Right cardiac atrium (tissue), 5 donors: Measurements from ENCODE around the gene MON1A. TPM values are rescaled to one million over a fixed set of nuclear protein-coding genes. Genes with fewer than 3 reads are reported as not detected.

Experiments used
- ATAC-seq, 2 donors: fragments of 200-7000 bp; cut with Tn5 transposase; one replicate each; pipeline versions ENCODE4 v1.8.0 to v1.9.1; 2020; ENCODE audit warnings: moderate library complexity in 2 of 2, mild to moderate bottlenecking in 1 of 2
- DNase-seq, 3 donors: peaks; one replicate each; pipeline ENCODE4 v3.0.0-alpha.2; 2020
- H3K27ac ChIP-seq: one replicate; pipeline ENCODE4 v1.5.1; 2013; ENCODE audit warnings: mild to moderate bottlenecking, low read length, control low read depth, moderate library complexity
- H3K27me3 ChIP-seq: one replicate; pipeline ENCODE4 v1.6.1; 2013; ENCODE audit not compliant: control insufficient read depth, insufficient read depth
- H3K4me1 ChIP-seq: one replicate; pipeline ENCODE4 v1.6.1; 2013; ENCODE audit warnings: low read length; ENCODE audit not compliant: control insufficient read depth, insufficient read depth
- H3K4me3 ChIP-seq: one replicate; pipeline ENCODE4 v1.5.1; 2013; ENCODE audit warnings: low read length, control low read depth
- H3K9me3 ChIP-seq: one replicate; pipeline ENCODE4 v1.6.1; 2013; ENCODE audit warnings: low read length; ENCODE audit not compliant: control insufficient read depth
- WGBS: extraction: QIAGEN DNeasy Blood & Tissue Kit; methylation state at CpG from one replicate; pipeline ENCODE4 v1.1.7; 2013; 5-methylcytosine and 5-hydroxymethylcytosine counted together
- intact Hi-C, 4 donors: fragments of 100-400 bp; cut with DNase I; formaldehyde crosslinking; loops; one replicate each; pipeline versions ENCODE4 v1.11.0 to v1.14.0; 2022 to 2023
- long read RNA-seq, 4 donors: library from polyadenylated mRNA; unstranded; transcript quantifications; one replicate each; pipeline ENCODE4 v2.0.0, GENCODE V29; 2020 to 2021
- polyA plus RNA-seq: library from polyadenylated mRNA; stranded (reverse); fragments of 200-250 nt; gene quantifications from one replicate; pipeline ENCODE4 v1.2.3, GENCODE V29; 2013
- total RNA-seq, 4 donors: library from RNA; stranded (reverse); fragmentation: NEBNext Ultra II Directional; extraction: Animal tissue kit (Norgen Biotek cat#: 25700); gene quantifications; one replicate each; pipeline ENCODE4 v1.2.1, GENCODE V29; 2021
- donor health status: healthy with polysubstance abuse.
- donor health status: DM: no; HTN: yes; CAD: no.
- donor health status: DM: no; HTN: no; CAD: no.
- donor health status: DM: no; HTN: yes; CAD: no; lungs with severe emphysema.
- donor health status: DM: yes; HTN: yes; CAD: no.

MON1A gene
- total RNA-seq (1 to 10 TPM; 7.4 to 9.0 (median 8.0) TPM), polyA plus RNA-seq (8.2 TPM)
- long read RNA-seq, donor 1, transcript MON1A-201 (6 exons, 2,370 nt): major isoform, 32 of 41 reads
- long read RNA-seq, donor 1, partial matches to known transcripts: 8 of 41 reads
- long read RNA-seq, donor 1, other reads (novel, unspliced or antisense): 1 of 41 reads
- long read RNA-seq, donor 2, transcript MON1A-201 (6 exons, 2,370 nt): major isoform, 16 of 21 reads
- long read RNA-seq, donor 2, partial matches to known transcripts: 4 of 21 reads
- long read RNA-seq, donor 2, other reads (novel, unspliced or antisense): 0 of 21 reads
- long read RNA-seq, donor 3, transcript MON1A-201 (6 exons, 2,370 nt): major isoform, 46 of 66 reads
- long read RNA-seq, donor 3, transcript MON1A-203 (5 exons, 1,617 nt): minor isoform, 6 of 66 reads
- long read RNA-seq, donor 3, partial matches to known transcripts: 3 of 66 reads
- long read RNA-seq, donor 3, other reads (novel, unspliced or antisense): 9 of 66 reads
- long read RNA-seq, donor 4, transcript MON1A-201 (6 exons, 2,370 nt): major isoform, 14 of 23 reads
- long read RNA-seq, donor 4, partial matches to known transcripts: 4 of 23 reads
- long read RNA-seq, donor 4, other reads (novel, unspliced or antisense): 3 of 23 reads

GRCh38 chr3:49929291-49930167 is at the start of gene MON1A:
Gene MON1A, minus strand, starts transcription at chr3:49929811. Its CDS starts 16,465 bp downstream, at chr3:49913346.
- H3K27ac ChIP-seq: peak within 1 kb of the TSS; percentile 98
- peaks cover 6% of the 10 kb centered on the region for H3K4me1 ChIP-seq
- intact Hi-C loops: no loop called here
- H3K4me3 ChIP-seq: peak within 1 kb of the TSS; percentile 62
- under 1% methylated on average over 56 of the region's 56 CpGs for WGBS
- DNase-seq (peak; percentile 97 to 99 (median 99)), ATAC-seq (peak; percentile 99)
- H3K9me3 ChIP-seq: no peaks in the 10 kb centered on the region
- H3K27me3 ChIP-seq: no peaks in the 10 kb centered on the region

- 66% methylated on average over 2 of the region's 2 CpGs for WGBS
- no peaks in the 10 kb centered on the region for H3K27me3 ChIP-seq
- H3K4me1 ChIP-seq: no peaks in the 10 kb centered on the region
- no peak for ATAC-seq
- H3K27ac ChIP-seq: no peak overlapping the region
- H3K4me3 ChIP-seq: no peak overlapping the region
- H3K9me3 ChIP-seq: no peaks in the 10 kb centered on the region
- intact Hi-C loops: no loop called here
- no peak for DNase-seq
Observed at GRCh38 chr3:49976942-49977341, 47.3 kb upstream of the MON1A start.

GRCh38 chr3:49972656-49973055 is 43.0 kb upstream of the MON1A start:
- 94% methylated on average over 10 of the region's 10 CpGs for WGBS
- peaks cover 4% of the 10 kb centered on the region for H3K4me1 ChIP-seq
- H3K4me3 ChIP-seq: no peak overlapping the region
- H3K27me3 ChIP-seq: no peaks in the 10 kb centered on the region
- H3K9me3 ChIP-seq: no peaks in the 10 kb centered on the region
- H3K27ac ChIP-seq: no peak overlapping the region
- DNase-seq (no peak), ATAC-seq (no peak)
- intact Hi-C loops: no loop called here

- peaks cover 7% of the 10 kb centered on the region for H3K4me1 ChIP-seq
- ATAC-seq (no peak), DNase-seq (no peak)
- no peak overlapping the region for H3K4me3 ChIP-seq
- no peak overlapping the region for H3K27ac ChIP-seq
- H3K9me3 ChIP-seq: no peaks in the 10 kb centered on the region
- 89% methylated on average over 8 of the region's 8 CpGs for WGBS
- H3K27me3 ChIP-seq: no peaks in the 10 kb centered on the region
- intact Hi-C loops: no loop called here
Observed at GRCh38 chr3:49968346-49968745, 38.7 kb upstream of the MON1A start.

- peak; percentile 45 to 51 for ATAC-seq
- Histone ChIP-seq H3K27me3 (no peaks in the 10 kb centered on the region), H3K27ac (no peak overlapping the region), H3K4me3 (no peak overlapping the region), H3K4me1 (peaks cover 7% of the 10 kb centered on the region), H3K9me3 (no peaks in the 10 kb centered on the region)
- intact Hi-C loops: no loop called here
- 55% methylated on average over 6 of the region's 6 CpGs for WGBS
- DNase-seq: no peak
Observed at GRCh38 chr3:49967291-49967690, 37.7 kb upstream of the MON1A start.

- Histone ChIP-seq H3K27me3 (no peaks in the 10 kb centered on the region), H3K4me1 (peaks cover 7% of the 10 kb centered on the region), H3K9me3 (no peaks in the 10 kb centered on the region), H3K27ac (no peak overlapping the region), H3K4me3 (no peak overlapping the region)
- 98% methylated on average over 1 of the region's 1 CpG for WGBS
- DNase-seq (no peak), ATAC-seq (no peak)
- intact Hi-C loops: no loop called here
Observed at GRCh38 chr3:49966233-49966942, 36.8 kb upstream of the MON1A start.

- H3K27me3 ChIP-seq: no peaks in the 10 kb centered on the region
- H3K4me3 ChIP-seq: no peak overlapping the region
- WGBS: 97% methylated on average over 3 of the region's 3 CpGs
- ATAC-seq (no peak), DNase-seq (no peak)
- H3K9me3 ChIP-seq: no peaks in the 10 kb centered on the region
- intact Hi-C loops: no loop called here
- no peaks in the 10 kb centered on the region for H3K4me1 ChIP-seq
- H3K27ac ChIP-seq: no peak overlapping the region
Observed at GRCh38 chr3:49955636-49956035, 26.0 kb upstream of the MON1A start.

- peaks cover 2% of the 10 kb centered on the region for H3K4me1 ChIP-seq
- ATAC-seq: no peak
- H3K27ac ChIP-seq: no peak overlapping the region
- no peaks in the 10 kb centered on the region for H3K9me3 ChIP-seq
- DNase-seq: no peak
- H3K27me3 ChIP-seq: no peaks in the 10 kb centered on the region
- no peak overlapping the region for H3K4me3 ChIP-seq
- intact Hi-C loops: no loop called here
- WGBS: 97% methylated on average over 6 of the region's 6 CpGs
Observed at GRCh38 chr3:49952924-49953323, 23.3 kb upstream of the MON1A start.

- Histone ChIP-seq H3K4me3 (no peak overlapping the region), H3K27ac (no peak overlapping the region), H3K27me3 (no peaks in the 10 kb centered on the region), H3K4me1 (peaks cover 2% of the 10 kb centered on the region), H3K9me3 (no peaks in the 10 kb centered on the region)
- no peak for ATAC-seq
- intact Hi-C loops: no loop called here
- WGBS: 72% methylated on average over 2 of the region's 2 CpGs
- DNase-seq: no peak
Observed at GRCh38 chr3:49942651-49943050, 13.0 kb upstream of the MON1A start.

GRCh38 chr3:49940667-49941249 is 11.1 kb upstream of the MON1A start:
- peak overlapping the region; percentile 84 for H3K4me3 ChIP-seq
- ATAC-seq (no peak), DNase-seq (no peak)
- 7% methylated on average over 23 of the region's 23 CpGs for WGBS
- peak overlapping the region; percentile 89 for H3K27ac ChIP-seq
- no peaks in the 10 kb centered on the region for H3K27me3 ChIP-seq
- H3K9me3 ChIP-seq: no peaks in the 10 kb centered on the region
- peaks cover 2% of the 10 kb centered on the region for H3K4me1 ChIP-seq
- intact Hi-C loops: no loop called here
